Measurements from ENCODE around the gene DHPS. TPM values are rescaled to one million over a fixed set of nuclear protein-coding genes. Genes with fewer than 3 reads are reported as not detected.
"Not testable (repeated sequence)": the region's sequence is repeated elsewhere in the genome, so short reads cannot be mapped to it uniquely, and the experiment has no call there.

Gene DHPS
- total RNA-seq, 1 experiment from 2014 or later = 95.2 TPM

GRCh38 chr19:12647047-12647446, 34.6 kb downstream of the DHPS start:
- DNase-seq (ENCODE audit: low read depth) = no peak

- DNase-seq (ENCODE audit: low read depth) = no peak
Observed at GRCh38 chr19:12646551-12646950, 35.1 kb downstream of the DHPS start.

DNA sequence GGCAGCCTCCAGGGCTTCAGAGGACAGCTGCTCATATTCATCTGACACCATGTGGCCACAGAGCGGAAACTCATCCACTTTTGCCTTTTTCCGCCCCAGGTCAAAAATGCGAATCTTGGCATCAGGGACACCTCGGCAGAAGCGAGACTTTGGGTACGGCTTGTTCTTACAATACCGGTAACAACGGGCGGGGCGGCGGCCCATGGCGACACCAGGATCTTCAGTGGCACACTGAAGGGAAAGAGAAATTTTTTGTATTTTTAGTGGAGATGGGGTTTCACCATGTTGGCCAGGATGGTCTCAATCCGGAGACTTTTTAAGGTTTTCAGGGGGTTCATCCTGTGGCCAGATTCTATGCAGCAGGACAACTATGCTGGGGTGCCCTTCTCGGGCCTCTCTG, 38.0 kb downstream of the DHPS start:
- DNase-seq (ENCODE audit: low read depth) = not testable (repeated sequence)

- no peak for DNase-seq (ENCODE audit: low read depth)
Observed at GRCh38 chr19:12642506-12642905, 39.2 kb downstream of the DHPS start.

DNA sequence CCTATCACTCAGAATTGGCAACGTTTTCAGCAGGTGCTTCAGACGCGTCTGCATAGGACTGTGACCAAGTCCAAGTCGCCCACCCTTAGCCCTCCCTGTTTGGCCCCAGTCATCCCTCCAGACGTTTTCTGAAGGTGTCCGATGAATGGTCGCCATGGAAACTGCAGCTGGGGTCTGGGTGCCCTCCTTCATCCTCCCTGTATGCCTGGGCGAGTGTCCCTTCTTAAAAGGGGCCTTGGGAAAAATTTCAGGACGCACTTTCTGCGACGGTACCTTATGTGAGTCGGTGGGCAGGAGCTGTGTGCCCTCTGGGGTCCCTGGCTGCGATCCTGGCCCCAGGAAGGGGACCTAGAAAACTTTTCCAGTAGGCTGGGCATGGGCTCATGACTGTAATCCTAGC, 40.2 kb downstream of the DHPS start:
- no peak for DNase-seq (ENCODE audit: low read depth)

DNA sequence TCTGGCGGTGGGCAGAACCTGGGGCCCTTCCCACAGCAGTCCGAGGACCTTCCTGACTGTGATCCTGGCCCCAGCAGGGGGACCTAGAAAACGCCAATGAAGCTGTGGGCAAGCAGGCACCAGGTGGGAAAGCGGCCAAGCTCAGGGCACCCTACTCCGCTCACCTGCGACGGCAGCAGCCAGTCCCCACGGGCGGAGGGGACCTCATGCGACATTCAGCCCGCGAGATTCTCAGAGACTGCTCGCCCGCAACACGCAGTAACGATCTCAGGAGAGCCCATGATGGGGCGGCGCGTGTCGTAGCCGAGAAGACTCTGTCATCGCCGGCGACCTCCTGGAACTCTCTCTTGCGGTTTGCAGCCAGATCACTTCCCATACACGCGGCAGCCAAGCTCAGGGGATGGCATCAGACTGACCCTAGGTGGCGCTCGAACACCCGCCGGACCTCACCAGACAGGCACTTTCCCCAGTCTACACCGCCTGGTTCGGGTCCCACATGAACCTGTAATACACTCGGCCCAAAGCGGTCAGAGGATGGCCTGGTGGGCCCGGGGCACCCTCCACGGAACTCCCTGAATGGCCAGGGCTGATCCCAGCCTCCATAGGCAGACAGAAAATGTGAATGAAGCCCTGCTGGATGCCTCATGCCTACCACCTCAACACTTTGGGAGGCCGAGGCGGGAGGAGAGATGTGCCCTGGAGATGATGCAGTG, 41.6 kb downstream of the DHPS start:
- DNase-seq (ENCODE audit: low read depth) = peak; percentile 79

DNA sequence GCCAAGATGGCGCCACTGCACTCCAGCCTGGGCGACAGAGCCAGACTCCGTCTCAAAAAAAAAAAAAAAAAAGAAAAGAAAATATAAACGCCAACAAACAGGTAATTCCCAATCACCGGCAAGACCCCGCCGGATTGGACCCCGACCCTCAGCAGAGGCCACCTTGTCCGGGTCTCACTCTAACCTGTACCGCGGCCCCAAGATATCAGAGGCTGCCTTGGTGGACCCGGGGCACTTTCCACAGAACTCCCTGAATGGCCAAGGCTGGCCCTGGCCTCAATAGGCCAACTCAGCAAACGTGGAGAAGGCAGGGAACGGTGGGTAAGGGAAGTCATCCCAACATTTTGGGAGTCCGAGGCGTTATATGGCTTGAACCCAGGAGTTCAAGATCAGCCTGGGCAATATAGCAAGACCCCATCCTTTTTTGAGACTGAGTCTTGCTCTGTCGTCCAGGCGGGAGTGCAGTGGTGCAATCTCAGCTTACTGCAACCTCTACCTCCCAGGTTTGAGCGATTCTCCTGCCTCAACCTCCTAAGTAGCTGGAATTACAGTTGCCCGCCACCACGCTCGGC, 43.0 kb downstream of the DHPS start:
- DNase-seq (ENCODE audit: low read depth) = no peak

DNA sequence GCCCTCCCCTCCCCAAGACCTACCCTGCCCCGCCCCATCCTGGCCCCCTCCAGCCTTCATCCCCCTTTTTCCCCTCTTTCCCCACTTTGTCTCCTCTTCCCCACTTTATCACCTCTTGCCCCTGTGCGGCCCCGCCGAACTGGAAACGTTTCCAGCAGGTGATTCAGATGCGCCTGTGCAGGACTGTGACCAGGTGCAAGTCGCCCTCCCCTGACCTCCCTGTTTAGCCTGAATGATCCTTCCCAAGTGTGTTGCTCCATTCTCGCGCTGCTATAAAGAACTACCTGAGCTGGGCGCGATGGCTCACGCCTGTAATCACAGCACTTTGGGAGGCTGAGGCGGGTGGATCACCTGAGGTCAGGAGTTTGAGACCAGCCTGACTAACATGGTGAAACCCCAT, 45.0 kb downstream of the DHPS start:
- DNase-seq (ENCODE audit: low read depth) = no peak

DNA sequence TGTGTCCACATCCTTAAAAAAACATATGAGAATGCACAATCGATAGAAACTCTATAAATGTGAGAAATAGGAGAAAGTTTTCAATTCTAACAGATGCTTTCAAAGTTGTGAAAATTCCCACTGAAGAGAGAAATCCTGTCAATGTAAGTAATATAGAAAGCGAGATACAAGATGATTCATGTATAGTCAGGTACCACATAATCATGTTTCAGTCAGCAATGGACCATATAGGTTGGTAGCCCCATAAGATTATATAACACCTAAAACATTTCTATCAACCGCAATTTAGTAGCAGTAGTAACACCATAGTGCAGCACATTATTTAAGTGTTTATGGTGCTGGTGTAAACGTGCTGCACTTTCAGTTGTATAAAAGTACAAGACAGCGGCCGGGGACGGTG, 52.5 kb downstream of the DHPS start:
- DNase-seq (ENCODE audit: low read depth) = no peak

- DNase-seq (ENCODE audit: low read depth) = peak; percentile 27
Observed at GRCh38 chr19:12628040-12629022, 53.3 kb downstream of the DHPS start.

GRCh38 chr19:12626958-12627357, 54.7 kb downstream of the DHPS start:
- no peak for DNase-seq (ENCODE audit: low read depth)

Other genes starting within 250 kb of the DHPS start
- 4.8 and 5.8 TPM in 2 replicates for gene ZNF443, start 240.9 kb downstream of the DHPS start, total RNA-seq (2014; rRNA removed; shearing (Covaris generic))
- 3.0 and 3.5 TPM in 2 replicates for gene ZNF709, start 197.1 kb downstream of the DHPS start, total RNA-seq (2014; rRNA removed; shearing (Covaris generic))
- 2.5 and 3.3 TPM in 2 replicates for gene ZNF564, start 130.4 kb downstream of the DHPS start, total RNA-seq (2014; rRNA removed; shearing (Covaris generic))
- gene ZNF490, start 71.1 kb downstream of the DHPS start, total RNA-seq (2014; rRNA removed; shearing (Covaris generic)) = 4.7 and 4.9 TPM in 2 replicates
- 9.6 and 10.8 TPM in 2 replicates for gene ZNF791, start 71.0 kb downstream of the DHPS start, total RNA-seq (2014; rRNA removed; shearing (Covaris generic))
- 22.6 and 25.2 TPM in 2 replicates for gene MAN2B1, start 15.1 kb downstream of the DHPS start, total RNA-seq (2014; rRNA removed; shearing (Covaris generic))
- gene WDR83, start 15.1 kb downstream of the DHPS start, total RNA-seq (2014; rRNA removed; shearing (Covaris generic)) = 10.2 and 14.6 TPM in 2 replicates
- gene GNG14, start 6.1 kb upstream of the DHPS start, total RNA-seq (2014; rRNA removed; shearing (Covaris generic)) = not detected in 2 replicates
- gene FBXW9, start 14.8 kb upstream of the DHPS start, total RNA-seq (2014; rRNA removed; shearing (Covaris generic)) = 21.6 and 24.4 TPM in 2 replicates
- 28.2 and 29.9 TPM in 2 replicates for gene TNPO2, start 42.1 kb upstream of the DHPS start, total RNA-seq (2014; rRNA removed; shearing (Covaris generic))
- gene TRIR, start 52.8 kb upstream of the DHPS start, total RNA-seq (2014; rRNA removed; shearing (Covaris generic)) = 276 and 304 TPM in 2 replicates
- 115 and 127 TPM in 2 replicates for gene GET3, start 55.6 kb upstream of the DHPS start, total RNA-seq (2014; rRNA removed; shearing (Covaris generic))
- 0.10 TPM in 1 of 2 replicates, not detected in the other for gene BEST2, start 69.9 kb upstream of the DHPS start, total RNA-seq (2014; rRNA removed; shearing (Covaris generic))
- gene HOOK2, start 93.7 kb upstream of the DHPS start, total RNA-seq (2014; rRNA removed; shearing (Covaris generic)) = 4.0 and 9.0 TPM in 2 replicates
- gene JUNB, start 109.6 kb upstream of the DHPS start, total RNA-seq (2014; rRNA removed; shearing (Covaris generic)) = 44.1 and 61.9 TPM in 2 replicates
- 443 and 513 TPM in 2 replicates for gene PRDX2, start 119.9 kb upstream of the DHPS start, total RNA-seq (2014; rRNA removed; shearing (Covaris generic))
- gene THSD8, start 120.2 kb upstream of the DHPS start, total RNA-seq (2014; rRNA removed; shearing (Covaris generic)) = not detected in 2 replicates
- gene RNASEH2A, start 124.7 kb upstream of the DHPS start, total RNA-seq (2014; rRNA removed; shearing (Covaris generic)) = 83.6 and 99.1 TPM in 2 replicates
- gene RTBDN, start 152.7 kb upstream of the DHPS start, total RNA-seq (2014; rRNA removed; shearing (Covaris generic)) = 0.68 TPM in 1 of 2 replicates, not detected in the other
- gene MAST1, start 156.6 kb upstream of the DHPS start, total RNA-seq (2014; rRNA removed; shearing (Covaris generic)) = 0.10 and 1.6 TPM in 2 replicates
- gene DNASE2, start 199.6 kb upstream of the DHPS start, total RNA-seq (2014; rRNA removed; shearing (Covaris generic)) = 33.6 and 36.1 TPM in 2 replicates
- not detected in 2 replicates for gene KLF1, start 205.3 kb upstream of the DHPS start, total RNA-seq (2014; rRNA removed; shearing (Covaris generic))
- 29.1 and 40.5 TPM in 2 replicates for gene GCDH, start 209.3 kb upstream of the DHPS start, total RNA-seq (2014; rRNA removed; shearing (Covaris generic))
- gene SYCE2, start 237.4 kb upstream of the DHPS start, total RNA-seq (2014; rRNA removed; shearing (Covaris generic)) = 0.20 and 3.0 TPM in 2 replicates

Data from RPMI7951 (cell line).